Fibroblast of lung (primary cell): Measurements from ENCODE around the gene PHRF1.
"Not testable (repeated sequence)": the region's sequence is repeated elsewhere in the genome, so short reads cannot be mapped to it uniquely, and the experiment has no call there.

ENCODE experiments used
- EZH2 ChIP-seq: IDR thresholded peaks from 2 replicates; pipeline ENCODE4 v1.5.1; 2012; ENCODE audit warnings: low read length, control low read depth, mild to moderate bottlenecking; ENCODE audit errors: missing control alignments
- TF ChIP-seq, protein P1 (sequence below), 2 donors: IDR thresholded peaks in 1 of 2; conservative IDR thresholded peaks in 1 of 2; 1 replicate in 1 of 2; 2 replicates in 1 of 2; pipeline ENCODE4 v1.5.1; 2011 to 2012; ENCODE audit warnings: low read length in 2 of 2, control low read depth in 1 of 2, inconsistent platforms in 1 of 2, low read depth in 1 of 2, mild to moderate bottlenecking in 1 of 2

DNA sequence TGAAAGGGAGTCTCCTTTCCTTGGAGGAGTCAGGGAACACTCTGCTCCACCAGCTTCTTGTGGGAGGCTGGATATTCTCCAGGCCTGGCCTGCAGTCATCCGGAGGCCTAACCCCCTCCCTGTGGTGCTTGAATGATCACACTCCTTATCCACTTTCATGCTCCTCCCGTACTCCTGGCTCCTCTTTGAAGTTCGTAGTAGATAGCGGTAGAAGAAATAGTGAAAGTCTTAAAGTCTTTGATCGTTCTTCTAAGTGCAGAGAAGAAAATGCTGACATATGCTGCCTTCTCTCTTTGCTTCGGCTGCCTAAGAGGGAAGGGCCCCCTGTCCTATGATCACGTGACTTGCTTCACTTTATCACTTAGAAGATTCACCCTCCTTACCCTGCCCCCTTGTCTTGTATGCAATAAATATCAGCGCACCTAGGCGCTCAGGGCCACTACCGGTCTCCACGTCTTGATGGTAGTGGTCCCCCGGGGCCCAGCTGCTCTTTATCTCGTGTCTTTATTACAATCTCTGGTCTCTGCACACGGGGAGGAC is 2.2 kb upstream of the PHRF1 start:
- TF ChIP-seq, protein P1, sequence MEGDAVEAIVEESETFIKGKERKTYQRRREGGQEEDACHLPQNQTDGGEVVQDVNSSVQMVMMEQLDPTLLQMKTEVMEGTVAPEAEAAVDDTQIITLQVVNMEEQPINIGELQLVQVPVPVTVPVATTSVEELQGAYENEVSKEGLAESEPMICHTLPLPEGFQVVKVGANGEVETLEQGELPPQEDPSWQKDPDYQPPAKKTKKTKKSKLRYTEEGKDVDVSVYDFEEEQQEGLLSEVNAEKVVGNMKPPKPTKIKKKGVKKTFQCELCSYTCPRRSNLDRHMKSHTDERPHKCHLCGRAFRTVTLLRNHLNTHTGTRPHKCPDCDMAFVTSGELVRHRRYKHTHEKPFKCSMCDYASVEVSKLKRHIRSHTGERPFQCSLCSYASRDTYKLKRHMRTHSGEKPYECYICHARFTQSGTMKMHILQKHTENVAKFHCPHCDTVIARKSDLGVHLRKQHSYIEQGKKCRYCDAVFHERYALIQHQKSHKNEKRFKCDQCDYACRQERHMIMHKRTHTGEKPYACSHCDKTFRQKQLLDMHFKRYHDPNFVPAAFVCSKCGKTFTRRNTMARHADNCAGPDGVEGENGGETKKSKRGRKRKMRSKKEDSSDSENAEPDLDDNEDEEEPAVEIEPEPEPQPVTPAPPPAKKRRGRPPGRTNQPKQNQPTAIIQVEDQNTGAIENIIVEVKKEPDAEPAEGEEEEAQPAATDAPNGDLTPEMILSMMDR (conservative IDR thresholded peaks at IDR 0.05 in 1 of 2, IDR thresholded peaks at IDR 0.05 in 1 of 2; ENCODE audit: low read depth in 1 of 2, low read length in 2 of 2): not testable (repeated sequence)
- not testable (repeated sequence) for TF ChIP-seq EZH2
